Stimulated activated CD4-positive, alpha-beta T cell treated with anti-CD3 and anti-CD28 coated beads, Interleukin-1b, Interleukin-23, amount 100 ng/mL, for 1 hour (primary cell): ENCODE results near the gene CDH3.
A peak's percentile ranks its signal among the peaks of the same experiment; 100 is the strongest.
"Not testable (repeated sequence)": the region's sequence is repeated elsewhere in the genome, so short reads cannot be mapped to it uniquely, and the experiment has no call there.

ENCODE experiments used
- DNase-seq, 2 donors: peaks; one replicate each; pipeline ENCODE4 v3.0.0-alpha.2; 2020; ENCODE audit warnings: low read depth in 2 of 2

The CDH3 gene

DNA sequence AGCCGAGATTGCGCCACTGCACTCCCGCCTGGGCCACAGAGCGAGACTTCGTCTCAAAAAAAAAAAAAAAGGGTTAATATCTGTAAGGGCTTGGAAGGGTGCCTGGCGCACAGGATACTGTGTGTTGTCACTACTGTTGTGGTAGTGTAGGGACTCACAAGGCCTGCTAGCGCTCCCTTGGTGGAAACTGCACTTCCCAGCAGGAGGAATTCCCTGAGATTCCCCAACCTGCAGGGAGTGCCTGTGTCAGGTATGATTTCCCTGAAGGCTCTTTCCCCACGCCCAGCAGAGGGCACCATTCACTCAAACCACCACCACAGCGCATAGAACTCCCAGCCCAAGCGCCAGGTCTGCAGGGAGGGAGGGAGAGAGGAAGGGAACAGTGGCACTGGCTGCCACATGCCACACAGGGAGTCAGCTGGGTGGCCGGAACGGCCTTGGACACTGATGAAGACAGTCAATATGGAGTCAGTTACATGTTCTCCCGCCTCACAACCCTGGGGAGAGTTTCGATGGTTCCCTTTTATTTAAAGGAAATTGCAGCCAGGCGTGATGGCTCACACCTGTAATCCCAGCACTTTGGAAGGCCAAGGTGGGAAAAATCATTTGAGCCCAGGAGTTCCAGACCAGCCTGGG lies 59.2 kb downstream of the CDH3 start:
- DNase-seq = peak in 1 of 2 donors; percentile 45

DNA sequence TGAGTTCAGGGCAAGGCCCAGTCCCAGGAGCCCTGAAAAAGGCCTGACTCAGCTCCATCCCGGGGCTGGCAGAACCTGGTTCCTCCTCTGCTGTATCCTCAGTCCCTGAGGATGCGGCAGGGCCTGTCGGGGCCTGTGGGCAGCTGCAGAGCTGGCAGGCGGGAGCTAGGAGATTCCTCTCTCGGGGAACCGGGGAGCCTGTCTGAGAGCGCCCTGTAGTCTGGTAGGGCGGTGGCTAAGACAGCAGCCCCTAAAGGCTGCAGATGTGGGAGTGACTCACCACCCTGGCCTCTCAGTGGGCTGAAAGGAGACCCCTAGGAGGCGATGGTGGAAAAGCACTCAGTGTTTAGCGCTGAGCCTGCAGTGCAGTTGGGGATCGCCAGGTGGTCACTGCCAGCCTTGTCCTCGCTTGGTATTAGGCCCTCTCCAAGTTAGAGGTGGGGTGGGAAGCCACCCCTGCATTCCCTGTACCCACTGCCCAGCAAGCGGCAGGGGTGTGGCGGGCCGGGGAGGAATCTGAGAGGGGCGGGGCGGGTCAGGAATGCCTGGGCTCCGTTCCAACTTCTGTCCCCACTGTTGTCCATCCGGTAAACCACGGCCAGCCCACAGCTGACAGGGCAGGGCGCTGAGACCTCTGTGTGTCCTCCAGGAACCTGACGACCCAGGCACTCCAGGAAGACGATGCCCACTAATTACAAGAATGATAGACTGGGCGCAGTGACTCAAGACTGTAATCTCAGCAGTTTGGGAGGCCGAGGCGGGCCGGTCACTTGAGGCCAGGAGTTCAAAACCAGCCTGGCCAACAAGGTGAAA lies 62.4 kb downstream of the CDH3 start:
- no peak for DNase-seq

DNA sequence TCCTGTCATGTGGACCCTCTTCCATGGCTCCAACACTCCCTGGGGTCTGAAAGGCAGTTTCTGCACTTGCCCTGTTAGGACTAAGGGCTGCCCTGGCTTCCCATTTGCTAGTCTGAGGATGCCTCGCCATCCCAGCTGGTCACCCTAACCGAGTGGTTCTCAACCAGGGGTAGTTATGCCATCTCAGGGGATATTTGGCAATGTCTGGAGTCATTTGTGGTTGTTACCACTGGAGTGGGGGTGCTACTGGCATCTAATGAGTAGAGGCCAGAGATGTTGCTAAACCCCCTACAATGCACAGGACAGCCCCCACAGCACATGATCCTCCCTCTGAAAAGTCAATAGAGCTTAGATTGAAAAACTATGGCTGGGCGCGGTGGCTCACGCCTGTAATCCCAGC lies 65.1 kb downstream of the CDH3 start:
- DNase-seq = no peak

DNA sequence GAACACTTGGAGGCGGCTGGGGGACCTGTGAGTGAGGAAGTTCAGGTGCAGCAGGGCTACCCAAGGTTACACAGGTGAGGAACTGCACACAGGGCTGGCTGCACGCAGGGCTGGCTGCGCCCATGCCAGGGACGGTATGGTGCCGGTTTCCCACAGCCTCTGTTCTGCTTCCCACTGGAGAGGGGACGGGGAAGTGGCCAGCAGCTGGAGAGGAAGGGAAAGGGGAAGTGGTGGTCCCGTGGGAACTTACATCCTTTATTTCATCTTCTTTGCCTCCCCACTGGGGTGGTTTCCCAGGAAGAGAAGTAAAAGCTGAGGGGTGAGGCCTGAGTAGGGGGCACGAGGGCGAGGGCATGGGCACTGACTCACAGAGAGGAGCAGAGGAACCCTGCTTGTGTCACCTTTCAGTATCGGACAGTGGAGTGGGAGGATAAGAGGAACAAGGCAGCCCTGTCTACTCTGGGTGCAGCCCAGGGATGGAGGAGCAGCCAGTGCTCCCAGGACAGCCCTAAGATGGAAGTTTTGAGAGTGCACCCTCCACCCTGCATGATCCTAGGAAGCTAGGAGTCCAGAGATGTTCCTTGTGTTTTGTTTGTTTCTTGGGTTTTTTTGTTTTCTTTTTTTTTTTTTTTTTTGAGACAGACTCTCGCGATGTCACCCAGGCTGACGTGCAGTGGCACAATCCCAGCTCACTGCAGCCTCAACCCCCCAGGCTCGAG lies 66.5 kb downstream of the CDH3 start:
- DNase-seq = no peak

DNA sequence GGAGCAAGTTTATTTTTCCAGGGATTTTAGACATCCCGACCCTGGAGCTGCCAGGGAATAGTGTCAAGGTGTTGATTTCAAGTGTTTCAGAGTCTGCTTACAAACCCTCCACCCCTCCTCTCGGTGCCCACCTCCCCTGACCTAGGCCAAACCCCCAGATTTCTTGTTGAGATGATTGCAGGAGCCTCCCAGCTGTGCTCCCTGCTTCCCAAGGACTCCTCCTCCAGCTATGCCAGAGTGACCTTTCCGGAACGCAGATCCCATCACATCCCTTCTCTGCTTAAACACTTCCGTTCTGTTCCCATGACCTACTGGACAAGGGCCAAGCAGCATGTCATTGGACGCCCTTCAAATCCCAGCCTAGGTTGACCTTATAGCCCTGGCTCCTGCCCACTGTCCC lies 68.3 kb downstream of the CDH3 start:
- no peak for DNase-seq

DNA sequence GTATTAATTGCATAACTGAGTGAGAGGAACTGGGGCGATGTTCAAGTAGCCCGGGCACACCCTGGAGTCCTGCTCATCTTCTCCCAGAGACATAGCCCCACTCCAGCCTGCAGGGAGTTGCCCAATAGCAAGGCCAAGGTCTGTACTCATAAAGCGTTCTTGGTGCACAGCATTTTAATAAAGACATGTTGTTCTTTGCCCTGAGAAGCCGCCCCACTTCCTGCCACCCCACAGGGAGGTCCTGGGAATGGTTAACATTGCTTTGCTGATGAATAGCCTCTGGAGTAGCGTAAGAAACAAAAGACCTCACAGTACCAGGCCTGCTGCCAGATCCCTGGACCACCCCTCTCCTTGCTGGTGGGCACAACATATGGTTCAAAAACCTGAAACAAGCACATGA lies 70.4 kb downstream of the CDH3 start:
- DNase-seq = no peak

DNA sequence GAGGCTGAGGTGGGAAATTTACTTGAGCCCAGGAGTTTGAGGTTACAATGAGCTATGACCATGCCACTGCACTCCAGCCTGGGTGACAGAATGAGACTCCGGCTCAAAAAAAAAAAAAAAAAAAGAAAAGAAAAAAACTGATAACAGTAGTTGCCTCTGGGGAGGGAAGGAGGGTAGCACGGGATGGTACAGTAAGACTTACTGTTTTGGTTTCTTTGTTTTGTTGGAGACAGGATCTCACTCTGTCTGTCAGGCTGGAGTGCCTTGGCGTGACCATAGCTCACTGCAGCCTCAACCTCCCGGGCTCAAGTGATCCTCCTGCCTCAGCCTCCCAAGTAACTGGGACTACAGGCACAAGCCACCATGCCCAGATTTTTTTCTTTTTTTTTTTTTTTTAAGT lies 71.4 kb downstream of the CDH3 start:
- not testable (repeated sequence) for DNase-seq

DNA sequence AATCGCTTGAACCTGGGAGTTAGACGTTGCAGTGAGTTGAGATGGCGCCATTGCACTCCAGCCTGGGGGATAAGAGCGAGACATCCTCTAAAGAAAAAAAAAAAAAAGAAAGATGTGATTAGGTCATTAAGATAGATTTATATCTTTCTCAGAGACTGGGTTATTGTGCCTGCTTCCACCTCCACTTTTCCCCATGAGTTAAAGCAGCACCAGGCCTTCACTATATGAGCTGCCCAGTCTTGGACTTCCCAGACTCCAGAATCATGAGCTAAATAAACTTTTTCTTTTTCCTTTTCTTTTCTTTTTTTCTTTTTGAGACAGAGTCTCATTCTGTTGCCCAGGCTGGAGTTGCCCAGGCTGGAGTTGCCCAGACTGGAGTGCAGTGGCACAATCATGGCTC lies 72.6 kb downstream of the CDH3 start:
- no peak for DNase-seq

DNA sequence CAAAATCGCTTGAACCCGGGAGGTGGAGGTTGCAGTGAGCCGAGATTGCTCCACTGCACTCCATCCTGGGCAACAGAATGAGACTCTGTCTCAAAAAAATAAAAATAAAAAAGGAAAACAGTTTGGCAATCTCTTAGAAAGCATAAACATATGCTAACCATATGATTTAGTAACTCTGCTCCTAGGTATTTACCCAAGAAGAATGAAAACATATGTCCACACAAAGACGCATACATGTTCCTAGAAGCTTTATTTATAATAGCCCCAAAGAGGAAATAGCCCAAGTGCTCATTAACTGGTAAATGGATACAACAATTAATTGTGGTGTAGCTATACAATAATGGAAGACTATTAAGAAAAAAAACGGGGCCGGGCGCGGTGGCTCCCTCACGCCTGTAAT lies 73.5 kb downstream of the CDH3 start:
- DNase-seq = no peak

DNA sequence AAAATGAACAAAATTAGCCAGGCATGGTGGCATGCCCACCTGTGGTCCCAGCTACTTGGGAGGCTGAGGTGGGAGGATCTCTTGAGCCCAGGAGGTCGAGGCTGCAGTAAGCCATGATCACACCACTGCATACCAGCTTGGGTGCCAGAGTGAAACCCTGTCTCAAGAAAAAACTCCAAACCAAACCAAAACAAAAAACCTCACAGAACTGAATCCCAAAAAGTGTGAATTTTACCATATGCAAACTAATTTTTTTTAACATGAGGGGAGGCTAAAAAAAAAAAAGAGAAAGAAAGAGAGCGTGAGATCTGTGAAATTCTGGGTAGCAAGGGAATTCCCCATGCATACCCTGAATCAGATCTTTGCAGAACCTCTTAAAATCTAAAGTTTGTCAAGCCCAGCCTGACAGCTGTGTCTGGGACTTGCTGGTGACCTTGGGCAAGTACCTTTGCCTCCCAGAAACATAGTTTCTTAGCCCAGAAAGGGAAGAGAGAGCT lies 74.9 kb downstream of the CDH3 start:
- DNase-seq = no peak

DNA sequence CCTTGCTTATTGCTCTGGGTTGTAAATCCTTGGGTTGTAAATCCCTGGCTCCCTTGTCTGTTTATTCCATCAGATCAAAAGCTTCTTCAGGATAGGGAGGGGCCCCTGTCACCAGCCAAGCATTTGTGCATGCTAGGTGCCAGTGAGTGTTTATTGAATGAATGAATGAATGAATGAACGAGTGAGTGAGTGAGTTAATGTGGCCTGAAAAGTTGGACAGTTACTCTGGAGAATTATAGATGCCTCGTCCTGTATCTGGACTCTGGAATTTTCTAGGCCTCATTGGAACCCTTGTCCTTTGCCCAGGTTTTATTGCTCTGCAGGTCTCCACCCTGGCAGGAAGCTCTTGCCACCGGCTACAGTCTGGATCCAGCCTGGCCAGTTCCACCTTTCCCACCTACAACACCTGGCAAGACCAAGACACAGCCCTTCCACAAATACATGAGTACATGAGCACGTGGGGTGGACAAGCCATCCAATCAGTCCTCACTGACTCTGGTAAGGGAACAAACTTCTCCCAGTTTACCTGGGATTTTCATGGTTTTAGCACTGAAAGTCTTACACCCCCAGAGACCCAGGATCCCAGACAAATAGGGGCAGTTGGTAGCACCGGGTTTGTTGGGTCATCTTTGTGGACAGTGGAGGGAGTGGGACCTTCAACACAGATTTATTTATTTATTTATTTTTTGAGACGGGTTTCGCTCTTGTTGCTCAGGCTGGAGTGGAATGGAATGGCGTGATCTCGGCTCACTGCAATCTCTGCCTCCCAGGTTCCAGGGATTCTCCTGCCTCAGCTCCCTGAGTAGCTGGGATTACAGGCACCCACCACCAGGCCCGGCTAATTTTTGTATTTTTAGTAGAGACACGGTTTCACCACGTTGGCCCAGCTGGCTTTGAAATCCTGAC lies 77.3 kb downstream of the CDH3 start:
- no peak for DNase-seq

DNA sequence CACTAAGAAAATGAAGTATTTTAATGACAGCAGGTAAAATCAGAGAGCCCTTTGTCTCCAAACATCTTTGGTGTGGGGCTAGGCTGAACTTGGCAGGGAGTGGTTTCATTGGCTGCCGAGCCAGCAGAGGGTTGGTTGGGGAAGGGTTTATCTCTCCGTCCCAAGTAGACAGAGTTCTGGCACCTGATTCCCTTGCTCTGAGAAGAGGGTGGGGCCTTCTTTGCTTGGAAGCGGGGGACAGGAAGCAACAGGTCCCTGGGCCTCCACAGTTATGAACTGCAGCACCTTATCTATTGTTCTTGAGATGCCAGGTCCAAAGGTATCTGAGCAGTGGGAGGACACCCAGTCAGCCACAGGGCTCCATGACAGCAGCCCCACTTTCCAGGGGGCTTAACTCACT lies 79.7 kb downstream of the CDH3 start:
- DNase-seq = no peak

DNA sequence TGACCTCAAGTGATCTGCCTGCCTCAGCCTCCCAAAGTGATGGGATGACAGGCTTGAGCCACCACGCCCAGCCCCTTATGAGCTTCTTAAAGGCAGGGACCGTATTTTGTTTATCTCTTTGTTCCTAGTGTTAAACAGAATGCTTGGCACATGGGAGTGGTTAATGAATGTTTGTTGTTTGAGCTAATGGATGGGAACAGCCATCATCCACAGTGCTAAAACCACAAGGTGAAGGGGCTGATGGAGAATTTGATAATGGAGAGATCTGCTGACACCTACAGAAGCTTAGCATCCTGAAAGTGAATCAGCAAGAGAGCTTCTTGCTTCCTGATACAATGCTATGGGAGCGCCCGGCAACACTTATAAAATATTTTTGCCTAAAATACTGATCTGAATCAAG lies 83.4 kb downstream of the CDH3 start:
- no peak for DNase-seq

DNA sequence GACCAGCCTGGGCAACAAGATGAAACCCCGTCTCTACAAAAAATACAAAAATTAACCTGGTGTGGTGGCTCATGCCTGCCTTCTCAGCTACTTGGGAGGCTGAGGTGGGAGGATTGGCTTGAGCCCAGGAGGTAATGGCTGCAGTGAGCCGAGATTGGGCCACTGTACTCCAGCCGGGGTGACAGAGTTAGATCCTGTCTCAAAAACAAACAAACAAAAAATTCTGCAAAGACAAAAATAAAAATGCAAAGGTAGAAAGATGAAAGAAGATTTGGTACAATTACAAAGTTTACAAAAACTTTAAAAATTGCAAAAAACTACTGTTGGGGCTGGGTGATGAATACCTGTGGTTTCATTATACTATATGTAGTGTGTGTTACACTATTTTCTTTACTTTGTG lies 86.5 kb downstream of the CDH3 start:
- no peak for DNase-seq

DNA sequence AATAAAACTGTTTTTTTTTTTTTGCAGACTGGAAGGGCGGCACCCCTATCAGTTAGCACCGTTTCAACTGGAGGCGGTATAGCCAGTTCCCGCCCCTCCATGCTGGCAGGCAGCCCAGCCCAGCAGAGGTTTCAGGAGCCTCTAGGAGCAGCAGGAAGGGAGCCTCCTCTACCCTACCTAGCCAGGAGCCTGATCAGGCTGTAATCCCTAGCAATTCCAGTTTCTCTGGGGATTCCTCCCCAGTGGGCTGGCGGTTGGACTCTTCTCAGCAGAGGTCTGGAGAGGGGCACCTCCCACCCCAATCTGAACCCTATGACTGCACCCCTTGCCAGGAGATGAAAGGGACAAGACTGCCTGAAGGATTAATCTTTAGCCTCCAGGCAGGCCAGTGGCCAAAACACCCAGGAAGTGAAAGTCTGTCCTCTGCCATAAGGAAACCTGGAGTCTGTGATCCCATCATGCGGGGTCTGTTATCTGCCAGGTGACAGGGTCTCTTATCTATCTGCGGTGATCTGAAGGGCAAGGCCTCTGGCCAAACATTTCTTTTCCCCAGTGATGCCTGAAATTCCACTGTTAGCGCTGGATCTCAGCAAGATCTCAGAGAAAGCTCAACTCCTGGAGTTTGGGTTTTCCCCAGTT lies 87.1 kb downstream of the CDH3 start:
- DNase-seq = no peak

DNA sequence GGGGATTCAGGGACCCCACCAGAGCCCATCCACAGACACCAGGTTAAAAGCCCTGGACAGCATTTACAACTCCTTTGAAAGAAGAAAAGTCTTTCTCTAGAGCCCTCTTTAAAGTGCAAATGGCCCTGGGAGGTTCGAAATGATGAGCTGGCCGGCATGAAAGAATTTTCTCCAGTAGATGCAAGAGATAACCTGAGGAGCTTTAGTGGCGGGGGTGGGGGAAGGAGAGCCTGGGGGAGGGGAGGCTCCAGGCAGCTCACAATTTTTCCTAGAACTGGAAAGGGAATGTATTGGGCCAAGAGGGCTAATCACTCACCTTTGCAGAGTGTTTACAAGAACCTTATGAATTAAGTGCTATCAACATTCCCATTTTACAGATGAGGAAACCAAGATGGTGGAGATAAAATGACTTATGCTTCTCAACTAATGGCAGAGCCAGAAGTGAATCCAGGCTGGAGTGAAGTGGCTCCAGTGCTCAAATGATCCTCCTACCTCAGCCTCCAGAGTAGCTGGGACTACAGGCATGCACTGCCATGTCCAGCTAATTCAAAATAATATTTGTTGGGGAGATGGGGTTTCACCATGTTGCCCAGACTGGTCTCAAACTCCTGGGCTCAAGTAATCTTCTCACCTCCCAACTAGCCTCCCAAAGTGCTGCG lies 87.8 kb downstream of the CDH3 start:
- DNase-seq = no peak

DNA sequence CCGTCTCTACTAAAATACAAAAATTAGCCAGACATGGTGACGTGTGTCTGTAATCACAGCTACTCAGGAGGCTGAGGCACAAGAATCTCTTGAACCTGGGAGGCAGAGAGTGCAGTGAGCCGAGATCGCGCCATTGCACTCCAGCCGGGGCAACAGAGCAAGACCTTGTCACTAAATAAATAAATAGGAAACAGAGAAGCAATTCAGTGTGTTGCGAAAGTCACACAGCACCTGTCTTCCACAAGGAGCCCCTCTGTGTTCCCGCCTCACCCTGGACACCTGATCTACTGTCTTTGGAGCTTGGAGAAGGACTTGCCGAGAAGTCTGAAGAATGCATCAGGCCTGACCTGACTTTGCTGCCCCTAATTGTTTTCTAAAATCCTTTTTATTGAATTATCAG lies 88.5 kb downstream of the CDH3 start:
- no peak for DNase-seq

DNA sequence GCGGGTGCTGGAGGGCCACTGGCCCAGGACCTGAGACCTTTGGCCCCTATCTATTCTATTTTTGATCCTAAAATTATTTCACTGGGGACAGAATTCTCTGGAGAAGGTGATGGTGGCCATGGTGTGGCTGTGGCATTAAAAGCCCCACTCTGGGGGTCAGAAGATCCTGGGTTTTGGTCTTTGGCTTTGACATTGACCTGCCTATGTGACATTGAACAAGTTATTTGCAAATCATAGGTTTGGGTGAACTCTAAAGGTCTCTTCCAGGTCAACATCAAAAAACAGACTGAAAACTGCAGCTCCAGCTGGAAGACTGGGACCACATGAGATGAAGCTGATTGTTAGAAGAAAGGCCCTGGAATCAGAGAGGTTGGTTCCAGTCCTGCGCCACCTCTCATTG lies 89.7 kb downstream of the CDH3 start:
- DNase-seq = no peak

DNA sequence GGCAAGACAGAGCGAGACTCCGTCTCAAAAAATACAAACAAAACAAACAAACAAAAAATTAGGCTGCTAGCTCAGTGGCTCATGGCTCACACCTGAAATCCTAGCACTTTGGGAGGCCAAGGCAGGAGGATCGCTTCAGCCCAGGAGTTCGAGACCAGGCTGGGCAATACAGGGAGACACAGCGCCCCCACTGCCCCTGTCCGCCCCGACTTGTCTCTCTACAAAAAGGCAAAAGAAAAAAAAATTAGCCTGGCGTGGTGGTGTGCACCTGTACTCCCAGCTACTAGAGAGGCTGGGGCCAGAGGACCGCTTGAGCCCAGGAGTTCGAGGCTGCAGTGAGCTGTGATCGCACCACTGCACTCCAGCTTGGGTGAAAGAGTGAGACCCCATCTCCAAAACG lies 91.5 kb downstream of the CDH3 start:
- no peak for DNase-seq

DNA sequence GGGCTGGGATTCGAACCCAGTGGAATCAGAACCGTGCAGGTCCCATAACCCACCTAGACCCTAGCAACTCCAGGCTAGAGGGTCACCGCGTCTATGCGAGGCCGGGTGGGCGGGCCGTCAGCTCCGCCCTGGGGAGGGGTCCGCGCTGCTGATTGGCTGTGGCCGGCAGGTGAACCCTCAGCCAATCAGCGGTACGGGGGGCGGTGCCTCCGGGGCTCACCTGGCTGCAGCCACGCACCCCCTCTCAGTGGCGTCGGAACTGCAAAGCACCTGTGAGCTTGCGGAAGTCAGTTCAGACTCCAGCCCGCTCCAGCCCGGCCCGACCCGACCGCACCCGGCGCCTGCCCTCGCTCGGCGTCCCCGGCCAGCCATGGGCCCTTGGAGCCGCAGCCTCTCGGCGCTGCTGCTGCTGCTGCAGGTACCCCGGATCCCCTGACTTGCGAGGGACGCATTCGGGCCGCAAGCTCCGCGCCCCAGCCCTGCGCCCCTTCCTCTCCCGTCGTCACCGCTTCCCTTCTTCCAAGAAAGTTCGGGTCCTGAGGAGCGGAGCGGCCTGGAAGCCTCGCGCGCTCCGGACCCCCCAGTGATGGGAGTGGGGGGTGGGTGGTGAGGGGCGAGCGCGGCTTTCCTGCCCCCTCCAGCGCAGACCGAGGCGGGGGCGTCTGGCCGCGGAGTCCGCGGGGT lies 92.1 kb downstream of the CDH3 start, which contains the start of gene CDH1:
CDH1 (plus strand) TSS at position 247 of the 684 bp plus-strand sequence; CDS start at position 371, 124 bp downstream.
- no peak for DNase-seq
